BLaER1 treated with 17β-estradiol and CSF1 and Interleukin-3, amounts not matched to agents 10 nM and 100 nM (cell line): ENCODE results near the gene MAGI2.

Experiments used
- H3K27ac ChIP-seq, 11 experiments: shearing (Covaris generic); formaldehyde crosslinking; 2 replicates each; pipeline ENCODE4 v1.8.1; 2022
- H3K27me3 ChIP-seq, 11 experiments: shearing (Covaris generic); formaldehyde crosslinking; 2 replicates each; pipeline ENCODE4 v1.8.1; 2022
- H3K36me3 ChIP-seq, 11 experiments: shearing (Covaris generic); formaldehyde crosslinking; 2 replicates each; pipeline ENCODE4 v1.8.1; 2022
- H3K4me1 ChIP-seq, 10 experiments: shearing (Covaris generic); formaldehyde crosslinking; 2 replicates each; pipeline ENCODE4 v1.8.1; 2022
- H3K4me2 ChIP-seq, 11 experiments: shearing (Covaris generic); formaldehyde crosslinking; 2 replicates each; pipeline ENCODE4 v1.8.1; 2022
- H3K4me3 ChIP-seq, 10 experiments: shearing (Covaris generic); formaldehyde crosslinking; 2 replicates each; pipeline ENCODE4 v1.8.1; 2022
- H3K9ac ChIP-seq, 11 experiments: shearing (Covaris generic); formaldehyde crosslinking; 2 replicates each; pipeline ENCODE4 v1.8.1; 2022
- H3K9me3 ChIP-seq, 11 experiments: shearing (Covaris generic); formaldehyde crosslinking; replicated peaks in 1 of 11; 2 replicates each; pipeline ENCODE4 v1.8.1; 2022
- H4K20me1 ChIP-seq, 11 experiments: shearing (Covaris generic); formaldehyde crosslinking; 2 replicates each; pipeline ENCODE4 v1.8.1; 2022
- Cebpa-rat ChIP-seq, 11 experiments: shearing (Covaris generic); IDR thresholded peaks; 2 replicates each; pipeline ENCODE4 v1.8.1; 2022

MAGI2 gene

GRCh38 chr7:78828317-78828716 lies 625.1 kb downstream of the MAGI2 start:
- H3K9ac ChIP-seq: no peak overlapping the region

GRCh38 chr7:78803501-78804127 lies 649.9 kb downstream of the MAGI2 start:
- Histone ChIP-seq H3K4me1 (peaks cover 0 to 10% (median 2%) of the 10 kb centered on the region in 10 experiments; a peak in 6 of 20 replicates), H3K9me3 (no peaks in the 10 kb centered on the region), H3K4me2 (no peak overlapping the region), H3K4me3 (no peak overlapping the region), H4K20me1 (no peaks in the 10 kb centered on the region), H3K36me3 (no peaks in the 10 kb centered on the region), H3K27me3 (no peaks in the 10 kb centered on the region), H3K27ac (no peak overlapping the region), H3K9ac (no peak overlapping the region)
- no peak for TF ChIP-seq Cebpa-rat (IDR thresholded peaks at IDR 0.05)

More at GRCh38 chr7:78828317-78828716, 625.1 kb downstream of the MAGI2 start:
- H3K36me3 ChIP-seq: no peaks in the 10 kb centered on the region
- no peak for TF ChIP-seq Cebpa-rat (IDR thresholded peaks at IDR 0.05)
- H4K20me1 ChIP-seq: no peaks in the 10 kb centered on the region
- no peak overlapping the region for H3K27ac ChIP-seq
- H3K4me2 ChIP-seq: no peak overlapping the region
- no peak overlapping the region for H3K4me3 ChIP-seq
- H3K27me3 ChIP-seq: no peaks in the 10 kb centered on the region
- H3K4me1 ChIP-seq: no peaks in the 10 kb centered on the region
- H3K9me3 ChIP-seq: 0 out of 22 replicates have a peak, but pooled peaks cover 0 to 5% (median 0%) of the 10 kb centered on the region in 11 experiments

GRCh38 chr7:78794101-78794500 lies 659.4 kb downstream of the MAGI2 start:
- Histone ChIP-seq H3K27ac (no peak overlapping the region), H3K4me1 (peaks cover 0 to 2% (median 0%) of the 10 kb centered on the region in 10 experiments; a peak in 1 of 20 replicates), H3K4me2 (no peak overlapping the region), H3K9ac (no peak overlapping the region), H3K36me3 (no peaks in the 10 kb centered on the region), H3K9me3 (peaks cover 0 to 14% (median 0%) of the 10 kb centered on the region in 11 experiments; a peak in 5 of 22 replicates), H3K4me3 (no peak overlapping the region), H4K20me1 (no peaks in the 10 kb centered on the region), H3K27me3 (no peaks in the 10 kb centered on the region)
- no peak for TF ChIP-seq Cebpa-rat (IDR thresholded peaks at IDR 0.05)

GRCh38 chr7:78792624-78793023 lies 660.8 kb downstream of the MAGI2 start:
- H3K27ac ChIP-seq: no peak overlapping the region
- H3K4me1 ChIP-seq: no peaks in the 10 kb centered on the region
- H3K4me2 ChIP-seq: no peak overlapping the region
- peaks cover 0 to 14% (median 0%) of the 10 kb centered on the region in 11 experiments; a peak in 5 of 22 replicates for H3K9me3 ChIP-seq
- TF ChIP-seq Cebpa-rat (IDR thresholded peaks at IDR 0.05): no peak
- H3K9ac ChIP-seq: no peak overlapping the region
- no peaks in the 10 kb centered on the region for H3K36me3 ChIP-seq
- H3K4me3 ChIP-seq: no peak overlapping the region
- H4K20me1 ChIP-seq: no peaks in the 10 kb centered on the region
- no peaks in the 10 kb centered on the region for H3K27me3 ChIP-seq

GRCh38 chr7:78792006-78792405 lies 661.5 kb downstream of the MAGI2 start:
- TF ChIP-seq Cebpa-rat (IDR thresholded peaks at IDR 0.05): no peak
- no peaks in the 10 kb centered on the region for H3K36me3 ChIP-seq
- no peaks in the 10 kb centered on the region for H4K20me1 ChIP-seq
- H3K4me2 ChIP-seq: no peak overlapping the region
- H3K9ac ChIP-seq: no peak overlapping the region
- no peaks in the 10 kb centered on the region for H3K4me1 ChIP-seq
- H3K4me3 ChIP-seq: no peak overlapping the region
- H3K27ac ChIP-seq: no peak overlapping the region
- no peaks in the 10 kb centered on the region for H3K27me3 ChIP-seq
- H3K9me3 ChIP-seq: peaks cover 0 to 14% (median 0%) of the 10 kb centered on the region in 11 experiments; a peak in 5 of 22 replicates

GRCh38 chr7:78788464-78788863 lies 665.0 kb downstream of the MAGI2 start:
- Histone ChIP-seq H3K9me3 (no peaks in the 10 kb centered on the region), H3K4me2 (no peak overlapping the region), H3K4me3 (no peak overlapping the region), H3K36me3 (no peaks in the 10 kb centered on the region), H3K4me1 (peaks cover 0 to 10% (median 8%) of the 10 kb centered on the region in 10 experiments; a peak in 12 of 20 replicates), H3K9ac (no peak overlapping the region), H3K27me3 (no peaks in the 10 kb centered on the region), H4K20me1 (no peaks in the 10 kb centered on the region), H3K27ac (no peak overlapping the region)
- no peak for TF ChIP-seq Cebpa-rat (IDR thresholded peaks at IDR 0.05)

- H4K20me1 ChIP-seq: no peaks in the 10 kb centered on the region
- H3K9me3 ChIP-seq: no peaks in the 10 kb centered on the region
- no peaks in the 10 kb centered on the region for H3K36me3 ChIP-seq
- no peak overlapping the region for H3K27ac ChIP-seq
- no peak overlapping the region for H3K4me2 ChIP-seq
- no peak for TF ChIP-seq Cebpa-rat (IDR thresholded peaks at IDR 0.05)
- no peak overlapping the region for H3K9ac ChIP-seq
- no peaks in the 10 kb centered on the region for H3K27me3 ChIP-seq
- no peak overlapping the region for H3K4me3 ChIP-seq
- H3K4me1 ChIP-seq: peaks cover 0 to 13% (median 11%) of the 10 kb centered on the region in 10 experiments; a peak in 12 of 20 replicates
These were observed 665.6 kb downstream of the MAGI2 start for GRCh38 chr7:78787854-78788253.

GRCh38 chr7:78786055-78786454 lies 667.4 kb downstream of the MAGI2 start:
- Histone ChIP-seq H3K4me2 (no peak overlapping the region), H3K4me3 (no peak overlapping the region), H3K27ac (no peak overlapping the region), H3K9me3 (no peaks in the 10 kb centered on the region), H3K4me1 (peaks cover 0 to 13% (median 11%) of the 10 kb centered on the region in 10 experiments; a peak in 12 of 20 replicates), H3K27me3 (no peaks in the 10 kb centered on the region), H3K36me3 (no peaks in the 10 kb centered on the region), H4K20me1 (no peaks in the 10 kb centered on the region), H3K9ac (no peak overlapping the region)
- TF ChIP-seq Cebpa-rat (IDR thresholded peaks at IDR 0.05): no peak

GRCh38 chr7:78783179-78783962 lies 670.1 kb downstream of the MAGI2 start:
- no peak for TF ChIP-seq Cebpa-rat (IDR thresholded peaks at IDR 0.05)
- Histone ChIP-seq H3K36me3 (no peaks in the 10 kb centered on the region), H4K20me1 (no peaks in the 10 kb centered on the region), H3K27me3 (no peaks in the 10 kb centered on the region), H3K4me1 (peaks cover 0 to 13% (median 11%) of the 10 kb centered on the region in 10 experiments; a peak in 12 of 20 replicates), H3K9ac (no peak overlapping the region), H3K4me3 (no peak overlapping the region), H3K4me2 (peak overlapping the region in 10 of 11 experiments; percentile 3 to 57 (median 28); a peak in 14 of 22 replicates), H3K27ac (no peak overlapping the region), H3K9me3 (no peaks in the 10 kb centered on the region)
